Measurements from ENCODE around the gene DSTN. TPM values are rescaled to one million over a fixed set of nuclear protein-coding genes. Genes with fewer than 3 reads are reported as not detected.

DSTN gene
- total RNA-seq, 1 donor = 550 TPM

- H3K4me3 ChIP-seq (ENCODE audit: low read depth, low read length) = no peak overlapping the region
- TF ChIP-seq CTCF (IDR thresholded peaks at IDR 0.05; ENCODE audit: insufficient read depth, low read depth, low read length) = no peak
Measured at GRCh38 chr20:17566345-17566744, 3.5 kb upstream of the DSTN start.

DNA sequence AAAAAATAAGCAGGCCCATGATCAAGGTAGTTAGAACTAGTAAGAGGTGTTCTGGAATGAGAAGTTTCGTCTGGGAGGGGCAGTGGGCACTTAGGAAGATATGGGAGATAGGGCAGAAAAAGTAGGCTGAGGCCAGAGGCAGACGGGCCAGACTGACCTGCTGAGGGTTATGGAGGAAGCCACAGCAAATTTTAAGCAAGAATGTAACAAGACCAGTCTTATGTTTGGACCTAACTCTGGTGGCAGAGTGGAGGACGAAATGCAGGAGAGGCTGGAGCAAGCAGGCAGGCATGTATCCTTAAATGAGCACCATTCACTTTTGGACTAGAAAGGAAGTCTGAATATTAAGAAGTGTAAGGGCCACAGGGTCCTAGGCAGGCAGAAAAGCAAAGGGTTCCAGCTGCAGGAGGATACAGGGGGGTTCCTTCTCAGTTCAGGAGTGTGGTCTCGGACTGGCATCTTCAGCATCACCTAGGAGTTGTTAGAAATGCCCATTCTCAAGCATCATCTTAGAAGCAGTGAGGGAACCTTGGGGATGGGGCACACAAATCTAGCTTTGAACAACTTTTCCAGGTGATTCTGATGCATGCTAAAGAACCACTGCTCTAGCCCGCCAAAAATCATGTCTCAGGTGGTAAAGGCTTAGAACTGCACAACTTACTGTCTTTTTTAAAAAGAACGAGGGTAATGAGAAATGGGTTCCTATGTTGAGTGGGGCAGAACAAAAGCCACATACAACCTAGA lies 1.7 kb upstream of the DSTN start:
- peak overlapping the region; percentile 84 for H3K4me3 ChIP-seq (ENCODE audit: low read depth, low read length)
- TF ChIP-seq CTCF (IDR thresholded peaks at IDR 0.05; ENCODE audit: insufficient read depth, low read depth, low read length) = no peak

More at GRCh38 chr20:17566345-17566744, 3.5 kb upstream of the DSTN start:
- DNase-seq (ENCODE audit: low read depth) = no peak

GRCh38 chr20:17568972-17569521 lies 828 bp upstream of the DSTN start:
- peak; percentile 98 for DNase-seq (ENCODE audit: low read depth)
- H3K4me3 ChIP-seq (ENCODE audit: low read depth, low read length) = peak overlapping the region; percentile 84
- no peak for TF ChIP-seq CTCF (IDR thresholded peaks at IDR 0.05; ENCODE audit: insufficient read depth, low read depth, low read length)

More for the DNA sequence above, 1.7 kb upstream of the DSTN start:
- DNase-seq (ENCODE audit: low read depth) = no peak

- peak; percentile 52 for DNase-seq (ENCODE audit: low read depth)
- peak overlapping the region; percentile 84 for H3K4me3 ChIP-seq (ENCODE audit: low read depth, low read length)
- no peak for TF ChIP-seq CTCF (IDR thresholded peaks at IDR 0.05; ENCODE audit: insufficient read depth, low read depth, low read length)
Measured at GRCh38 chr20:17570347-17571152, 675 bp downstream of the DSTN start.

DNA sequence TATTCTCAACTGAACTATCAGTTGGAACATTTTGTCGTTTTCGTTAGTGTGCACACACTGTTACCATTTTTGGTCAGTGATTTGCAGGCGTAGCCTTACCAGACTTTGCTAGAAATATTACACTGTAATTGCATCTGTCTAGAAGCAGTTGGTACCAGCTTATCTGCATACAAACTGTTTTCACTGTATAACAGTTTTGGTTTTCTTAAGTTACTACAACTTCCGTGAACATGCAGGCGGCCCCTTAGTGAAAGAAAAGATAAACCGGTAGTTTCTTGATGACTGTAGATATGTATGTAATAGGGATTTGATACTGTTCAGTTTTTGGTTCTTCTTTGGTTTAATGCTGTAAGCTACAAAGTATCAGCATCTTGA lies 1.3 kb downstream of the DSTN start:
- peak; percentile 47 for DNase-seq (ENCODE audit: low read depth)

More for the DNA sequence above, 1.3 kb downstream of the DSTN start:
- TF ChIP-seq CTCF (IDR thresholded peaks at IDR 0.05; ENCODE audit: insufficient read depth, low read depth, low read length) = no peak
- H3K4me3 ChIP-seq (ENCODE audit: low read depth, low read length) = peak overlapping the region; percentile 84
